WTC11 (cell line): Measurements from ENCODE around the gene GGA1. TPM values are rescaled to one million over a fixed set of nuclear protein-coding genes. Genes with fewer than 3 reads are reported as not detected.

Experiments
- ATAC-seq: fragments of 200-7000 bp; cut with Tn5 transposase; 2 replicates; pipeline ENCODE4 v1.10.0; 2021; ENCODE audit warnings: mild to moderate bottlenecking, moderate library complexity
- CTCF ChIA-PET: fragments of 300-600 bp; sonication (Branson Sonifier 250); formaldehyde crosslinking; loops from one replicate; lab custom pipeline; 2021; ENCODE audit warnings: antibody characterized with exemption; lab: Charles Lee
- POLR2A ChIA-PET: fragments of 350-600 bp; sonication (Branson Sonifier 250); formaldehyde crosslinking; loops from one replicate; lab custom pipeline; 2021; ENCODE audit warnings: antibody characterized with exemption; lab: Charles Lee
- DNase-seq: peaks from one replicate; pipeline ENCODE4 v3.0.0; 2021; ENCODE audit warnings: low spot score
- H3K27ac Mint-ChIP-seq: 2 replicates; pipeline ENCODE4 v1.8.0; 2021; ENCODE audit warnings: mixed read lengths
- H3K27me3 Mint-ChIP-seq: 2 replicates; pipeline ENCODE4 v1.8.0; 2021; ENCODE audit warnings: low read depth, mild to moderate bottlenecking, moderate library complexity, mixed read lengths
- H3K36me3 Mint-ChIP-seq: 2 replicates; pipeline ENCODE4 v1.8.0; 2021; ENCODE audit warnings: mixed read lengths
- H3K4me1 Mint-ChIP-seq: 2 replicates; pipeline ENCODE4 v1.8.0; 2022; ENCODE audit warnings: mixed read lengths
- H3K4me3 Mint-ChIP-seq: 2 replicates; pipeline ENCODE4 v1.8.0; 2021; ENCODE audit warnings: mild to moderate bottlenecking, moderate library complexity, mixed read lengths
- H3K9me3 Mint-ChIP-seq: 2 replicates; pipeline ENCODE4 v1.8.0; 2021; ENCODE audit warnings: mixed read lengths
- CDX4 ChIP-seq: fragments of 250-450 bp; sonication (Bioruptor Pico); IDR thresholded peaks from 2 replicates; pipeline ENCODE4 v1.9.0; 2021; ENCODE audit warnings: moderate library complexity, mild to moderate bottlenecking, inconsistent platforms, borderline replicate concordance
- CREB1 ChIP-seq: sonication (generic); formaldehyde crosslinking; IDR thresholded peaks from 2 replicates; pipeline ENCODE4 v1.8.0; 2023; ENCODE audit warnings: mild to moderate bottlenecking, missing genetic modification reagents
- ETV6 ChIP-seq: sonication (generic); formaldehyde crosslinking; IDR thresholded peaks from 2 replicates; pipeline ENCODE4 v1.8.1; 2022; ENCODE audit warnings: mild to moderate bottlenecking, missing genetic modification reagents
- FOXP1 ChIP-seq: sonication (generic); formaldehyde crosslinking; IDR thresholded peaks from 2 replicates; pipeline ENCODE4 v1.8.0; 2022; ENCODE audit warnings: missing genetic modification reagents, mild to moderate bottlenecking, moderate library complexity, borderline replicate concordance
- GTF2I ChIP-seq: fragments of 250-450 bp; sonication (Bioruptor Pico); conservative IDR thresholded peaks from 2 replicates; pipeline ENCODE4 v1.4.0; 2021; ENCODE audit warnings: mild to moderate bottlenecking
- JUN ChIP-seq: sonication (generic); formaldehyde crosslinking; IDR thresholded peaks from 2 replicates; pipeline ENCODE4 v1.8.0; 2023; ENCODE audit warnings: mild to moderate bottlenecking, missing genetic modification reagents
- KAT7 ChIP-seq: sonication (generic); formaldehyde crosslinking; IDR thresholded peaks from 2 replicates; pipeline ENCODE4 v1.8.1; 2023; ENCODE audit warnings: missing genetic modification reagents, mild to moderate bottlenecking, borderline replicate concordance
- NFE2L1 ChIP-seq: sonication (generic); formaldehyde crosslinking; IDR thresholded peaks from 2 replicates; pipeline ENCODE4 v1.8.1; 2023; ENCODE audit warnings: missing genetic modification reagents
- PRRX2 ChIP-seq: fragments of 250-450 bp; sonication (Bioruptor Pico); IDR thresholded peaks from 2 replicates; pipeline ENCODE4 v1.8.0; 2021; ENCODE audit warnings: mild to moderate bottlenecking
- SOX15 ChIP-seq: fragments of 250-450 bp; sonication (Bioruptor Pico); IDR thresholded peaks from 2 replicates; pipeline ENCODE4 v1.9.0; 2021; ENCODE audit warnings: mild to moderate bottlenecking
- SP1 ChIP-seq: sonication (generic); formaldehyde crosslinking; conservative IDR thresholded peaks from 2 replicates; pipeline ENCODE4 v1.8.1; 2022; ENCODE audit warnings: missing genetic modification reagents
- TEAD1 ChIP-seq: sonication (generic); formaldehyde crosslinking; IDR thresholded peaks from 2 replicates; pipeline ENCODE4 v1.8.0; 2022; ENCODE audit warnings: mild to moderate bottlenecking, missing genetic modification reagents
- TEAD4 ChIP-seq: sonication (generic); formaldehyde crosslinking; IDR thresholded peaks from 2 replicates; pipeline ENCODE4 v1.8.0; 2022; ENCODE audit warnings: mild to moderate bottlenecking, missing genetic modification reagents
- TP53 ChIP-seq: sonication (generic); formaldehyde crosslinking; IDR thresholded peaks from 2 replicates; pipeline ENCODE4 v1.8.1; 2023; ENCODE audit warnings: mild to moderate bottlenecking, missing genetic modification reagents
- ZBTB21 ChIP-seq: sonication (generic); formaldehyde crosslinking; IDR thresholded peaks from 2 replicates; pipeline ENCODE4 v1.8.1; 2023; ENCODE audit warnings: mild to moderate bottlenecking, missing genetic modification reagents, borderline replicate concordance
- ZBTB43 ChIP-seq: sonication (generic); formaldehyde crosslinking; IDR thresholded peaks from 2 replicates; pipeline ENCODE4 v1.8.1; 2023; ENCODE audit warnings: mild to moderate bottlenecking, missing genetic modification reagents
- ZNF317 ChIP-seq: sonication (generic); formaldehyde crosslinking; IDR thresholded peaks from 2 replicates; pipeline ENCODE4 v1.8.1; 2023; ENCODE audit warnings: low read depth, mild to moderate bottlenecking, moderate library complexity, missing genetic modification reagents, borderline replicate concordance
- ZNF416 ChIP-seq: fragments of 250-450 bp; sonication (Bioruptor Pico); IDR thresholded peaks from 2 replicates; pipeline ENCODE4 v1.9.0; 2021; ENCODE audit warnings: mild to moderate bottlenecking, inconsistent platforms
- ZNF423 ChIP-seq: fragments of 250-450 bp; sonication (Bioruptor Pico); IDR thresholded peaks from 2 replicates; pipeline ENCODE4 v2.1.2; 2022; ENCODE audit warnings: mild to moderate bottlenecking, moderate library complexity
- total RNA-seq: library from RNA; stranded (reverse); gene quantifications from 3 replicates; pipeline ENCODE4 v1.2.3, GENCODE V29; 2021
- TF ChIP-seq, protein P1 (sequence below): fragments of 200-600 bp; IDR thresholded peaks from 2 replicates; pipeline ENCODE4 v1.8.0; 2022; ENCODE audit warnings: antibody characterized with exemption
- TF ChIP-seq, protein P2 (sequence below): sonication (generic); formaldehyde crosslinking; IDR thresholded peaks from 2 replicates; pipeline ENCODE4 v1.8.1; 2022; ENCODE audit warnings: mild to moderate bottlenecking, missing genetic modification reagents, moderate library complexity, borderline replicate concordance
- TF ChIP-seq, protein P3 (sequence below): sonication (generic); formaldehyde crosslinking; IDR thresholded peaks from 2 replicates; pipeline ENCODE4 v1.8.0; 2022; ENCODE audit warnings: mild to moderate bottlenecking, missing genetic modification reagents
- TF ChIP-seq, protein P4 (sequence below): sonication (generic); formaldehyde crosslinking; IDR thresholded peaks from 2 replicates; pipeline ENCODE4 v1.8.1; 2023; ENCODE audit warnings: mild to moderate bottlenecking, missing genetic modification reagents, moderate library complexity

GGA1 gene
- total RNA-seq, 1 experiment from 2014 or later: 66.3 TPM

- POLR2A ChIA-PET: no interaction called here
- Mint-ChIP-seq H3K4me1 (peaks cover 25% of the 10 kb centered on the region), H3K4me3 (peak overlapping the region; percentile 82), H3K27me3 (no peaks in the 10 kb centered on the region), H3K9me3 (no peaks in the 10 kb centered on the region), H3K27ac (peak overlapping the region; percentile 42; the same call in 1 of the 2 replicates), H3K36me3 (peaks cover 2% of the 10 kb centered on the region)
- CTCF ChIA-PET: interaction anchor here (0.6 to 3.4 kb wide), 11 partner anchors 13 to 206 kb away, joined by 3 to 17 read pairs (median 3); partner anchors contain the start of genes ANKRD54 and PDXP
- TF ChIP-seq NFE2L1: 0 out of 2 replicates have a peak, but pooled peaks have one; percentile 17
- TF ChIP-seq, protein P1, sequence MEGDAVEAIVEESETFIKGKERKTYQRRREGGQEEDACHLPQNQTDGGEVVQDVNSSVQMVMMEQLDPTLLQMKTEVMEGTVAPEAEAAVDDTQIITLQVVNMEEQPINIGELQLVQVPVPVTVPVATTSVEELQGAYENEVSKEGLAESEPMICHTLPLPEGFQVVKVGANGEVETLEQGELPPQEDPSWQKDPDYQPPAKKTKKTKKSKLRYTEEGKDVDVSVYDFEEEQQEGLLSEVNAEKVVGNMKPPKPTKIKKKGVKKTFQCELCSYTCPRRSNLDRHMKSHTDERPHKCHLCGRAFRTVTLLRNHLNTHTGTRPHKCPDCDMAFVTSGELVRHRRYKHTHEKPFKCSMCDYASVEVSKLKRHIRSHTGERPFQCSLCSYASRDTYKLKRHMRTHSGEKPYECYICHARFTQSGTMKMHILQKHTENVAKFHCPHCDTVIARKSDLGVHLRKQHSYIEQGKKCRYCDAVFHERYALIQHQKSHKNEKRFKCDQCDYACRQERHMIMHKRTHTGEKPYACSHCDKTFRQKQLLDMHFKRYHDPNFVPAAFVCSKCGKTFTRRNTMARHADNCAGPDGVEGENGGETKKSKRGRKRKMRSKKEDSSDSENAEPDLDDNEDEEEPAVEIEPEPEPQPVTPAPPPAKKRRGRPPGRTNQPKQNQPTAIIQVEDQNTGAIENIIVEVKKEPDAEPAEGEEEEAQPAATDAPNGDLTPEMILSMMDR: no peak
- ATAC-seq: no peak
- peak; percentile 21 for DNase-seq
Observed at GRCh38 chr22:37638391-37639069, 29.9 kb downstream of the GGA1 start.

- peaks cover 20% of the 10 kb centered on the region for H3K4me1 Mint-ChIP-seq
- ChIA-PET CTCF (interaction anchor here (1.0 to 4.9 kb wide), 7 partner anchors 20 to 142 kb away, joined by 3 to 161 read pairs (median 4); partner anchors contain the start of genes GGA1 and PDXP), POLR2A (interaction anchor here (0.6 to 1.0 kb wide), 2 partner anchors 102 to 866 kb away, joined by 3 to 5 read pairs; no protein-coding TSS in a partner anchor)
- peak within 1 kb of the TSS; percentile 82 for H3K4me3 Mint-ChIP-seq
- no peaks in the 10 kb centered on the region for H3K27me3 Mint-ChIP-seq
- peak; percentile 81 for DNase-seq
- ATAC-seq: peak; percentile 53
- H3K9me3 Mint-ChIP-seq: no peaks in the 10 kb centered on the region
- peaks cover 7% of the 10 kb centered on the region for H3K36me3 Mint-ChIP-seq
- H3K27ac Mint-ChIP-seq: peak within 1 kb of the TSS; percentile 42
- TF ChIP-seq JUN (no peak), CDX4 (no peak), FOXP1 (no peak), TEAD4 (CRISPR knock-in tag) (no peak), SP1 (CRISPR knock-in tag) (0 out of 2 replicates have a peak, but pooled peaks have one; percentile 23), ZBTB21 (CRISPR knock-in tag) (no peak), ETV6 (CRISPR knock-in tag) (no peak), PRRX2 (CRISPR knock-in tag) (no peak), SOX15 (no peak), ZNF423 (CRISPR knock-in tag) (0 out of 2 replicates have a peak, but pooled peaks have one; percentile 2), TEAD1 (no peak), GTF2I (CRISPR knock-in tag) (no peak), KAT7 (CRISPR knock-in tag) (no peak), ZNF416 (CRISPR knock-in tag) (no peak), ZNF317 (CRISPR knock-in tag) (no peak), ZBTB43 (CRISPR knock-in tag) (0 out of 2 replicates have a peak, but pooled peaks have one; percentile 49), CREB1 (CRISPR knock-in tag) (no peak), TP53 (CRISPR knock-in tag) (no peak)
- TF ChIP-seq, protein P2, sequence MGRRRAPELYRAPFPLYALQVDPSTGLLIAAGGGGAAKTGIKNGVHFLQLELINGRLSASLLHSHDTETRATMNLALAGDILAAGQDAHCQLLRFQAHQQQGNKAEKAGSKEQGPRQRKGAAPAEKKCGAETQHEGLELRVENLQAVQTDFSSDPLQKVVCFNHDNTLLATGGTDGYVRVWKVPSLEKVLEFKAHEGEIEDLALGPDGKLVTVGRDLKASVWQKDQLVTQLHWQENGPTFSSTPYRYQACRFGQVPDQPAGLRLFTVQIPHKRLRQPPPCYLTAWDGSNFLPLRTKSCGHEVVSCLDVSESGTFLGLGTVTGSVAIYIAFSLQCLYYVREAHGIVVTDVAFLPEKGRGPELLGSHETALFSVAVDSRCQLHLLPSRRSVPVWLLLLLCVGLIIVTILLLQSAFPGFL (CRISPR knock-in tag): no peak
- TF ChIP-seq, protein P3, sequence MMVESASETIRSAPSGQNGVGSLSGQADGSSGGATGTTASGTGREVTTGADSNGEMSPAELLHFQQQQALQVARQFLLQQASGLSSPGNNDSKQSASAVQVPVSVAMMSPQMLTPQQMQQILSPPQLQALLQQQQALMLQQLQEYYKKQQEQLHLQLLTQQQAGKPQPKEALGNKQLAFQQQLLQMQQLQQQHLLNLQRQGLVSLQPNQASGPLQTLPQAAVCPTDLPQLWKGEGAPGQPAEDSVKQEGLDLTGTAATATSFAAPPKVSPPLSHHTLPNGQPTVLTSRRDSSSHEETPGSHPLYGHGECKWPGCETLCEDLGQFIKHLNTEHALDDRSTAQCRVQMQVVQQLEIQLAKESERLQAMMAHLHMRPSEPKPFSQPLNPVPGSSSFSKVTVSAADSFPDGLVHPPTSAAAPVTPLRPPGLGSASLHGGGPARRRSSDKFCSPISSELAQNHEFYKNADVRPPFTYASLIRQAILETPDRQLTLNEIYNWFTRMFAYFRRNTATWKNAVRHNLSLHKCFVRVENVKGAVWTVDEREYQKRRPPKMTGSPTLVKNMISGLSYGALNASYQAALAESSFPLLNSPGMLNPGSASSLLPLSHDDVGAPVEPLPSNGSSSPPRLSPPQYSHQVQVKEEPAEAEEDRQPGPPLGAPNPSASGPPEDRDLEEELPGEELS (CRISPR knock-in tag): no peak
- TF ChIP-seq, protein P4, sequence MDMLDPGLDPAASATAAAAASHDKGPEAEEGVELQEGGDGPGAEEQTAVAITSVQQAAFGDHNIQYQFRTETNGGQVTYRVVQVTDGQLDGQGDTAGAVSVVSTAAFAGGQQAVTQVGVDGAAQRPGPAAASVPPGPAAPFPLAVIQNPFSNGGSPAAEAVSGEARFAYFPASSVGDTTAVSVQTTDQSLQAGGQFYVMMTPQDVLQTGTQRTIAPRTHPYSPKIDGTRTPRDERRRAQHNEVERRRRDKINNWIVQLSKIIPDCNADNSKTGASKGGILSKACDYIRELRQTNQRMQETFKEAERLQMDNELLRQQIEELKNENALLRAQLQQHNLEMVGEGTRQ (CRISPR knock-in tag): no peak
- TF ChIP-seq, protein P1: no peak
Observed at GRCh38 chr22:37639070-37639760, 30.6 kb downstream of the GGA1 start, which contains the start of gene SH3BP1. Gene SH3BP1 (plus strand): TSS chr22:37639669. CDS start chr22:37639788, 119 bp downstream.
